Type B pancreatic cell (in vitro differentiated cells): Measurements from ENCODE around the gene ALPK1. TPM values are rescaled to one million over a fixed set of nuclear protein-coding genes. Genes with fewer than 3 reads are reported as not detected.

Source experiments
- DNase-seq: peaks from one replicate; pipeline ENCODE4 v3.0.0; 2021; ENCODE audit warnings: mixed read lengths; ENCODE audit not compliant: unreplicated experiment; ENCODE audit errors: extremely low spot score
- H3K27ac Mint-ChIP-seq: 2 replicates; pipeline ENCODE4 v1.8.0; 2021; ENCODE audit warnings: mild to moderate bottlenecking, mixed read lengths
- H3K27me3 Mint-ChIP-seq: 2 replicates; pipeline ENCODE4 v1.8.0; 2021; ENCODE audit warnings: mixed read lengths
- H3K36me3 Mint-ChIP-seq: 2 replicates; pipeline ENCODE4 v1.8.0; 2021; ENCODE audit warnings: mixed read lengths
- H3K4me1 Mint-ChIP-seq: one replicate; pipeline ENCODE4 v1.8.0; 2021; ENCODE audit warnings: mixed read lengths; ENCODE audit not compliant: unreplicated experiment
- H3K4me3 Mint-ChIP-seq: 2 replicates; pipeline ENCODE4 v1.8.0; 2021; ENCODE audit warnings: mild to moderate bottlenecking, mixed read lengths
- H3K9me3 Mint-ChIP-seq: 2 replicates; pipeline ENCODE4 v1.8.0; 2021; ENCODE audit warnings: mixed read lengths
- CTCF ChIP-seq: fragments of 200-600 bp; sonication (generic); conservative IDR thresholded peaks from 2 replicates; pipeline ENCODE4 v1.5.0; 2021; ENCODE audit warnings: antibody characterized with exemption, mild to moderate bottlenecking
- total RNA-seq: library from RNA; stranded (reverse); gene quantifications from 2 replicates; pipeline ENCODE4 v1.2.1, GENCODE V29; 2021; ENCODE audit warnings: low replicate concordance

ALPK1 gene
- total RNA-seq, 1 donor from 2014 or later: 6.7 TPM

- Mint-ChIP-seq H3K27me3 (no peaks in the 10 kb centered on the region), H3K4me3 (no peak overlapping the region), H3K27ac (no peak overlapping the region), H3K36me3 (no peaks in the 10 kb centered on the region), H3K9me3 (peaks cover 19% of the 10 kb centered on the region), H3K4me1 (no peaks in the 10 kb centered on the region)
- TF ChIP-seq CTCF: no peak
- no peak for DNase-seq
Observed at GRCh38 chr4:112361181-112361791, 64.1 kb downstream of the ALPK1 start.

GRCh38 chr4:112370466-112370865 lies 73.3 kb downstream of the ALPK1 start:
- Mint-ChIP-seq H3K27me3 (no peaks in the 10 kb centered on the region), H3K36me3 (no peaks in the 10 kb centered on the region), H3K27ac (no peak overlapping the region), H3K4me3 (no peak overlapping the region), H3K4me1 (peaks cover 8% of the 10 kb centered on the region), H3K9me3 (peaks cover 5% of the 10 kb centered on the region)
- TF ChIP-seq CTCF: no peak
- DNase-seq: no peak

GRCh38 chr4:112371361-112371760 lies 74.2 kb downstream of the ALPK1 start:
- peaks cover 8% of the 10 kb centered on the region for H3K4me1 Mint-ChIP-seq
- DNase-seq: no peak
- H3K36me3 Mint-ChIP-seq: no peaks in the 10 kb centered on the region
- H3K27ac Mint-ChIP-seq: no peak overlapping the region
- peaks cover 2% of the 10 kb centered on the region for H3K27me3 Mint-ChIP-seq
- H3K9me3 Mint-ChIP-seq: peaks cover 5% of the 10 kb centered on the region
- no peak overlapping the region for H3K4me3 Mint-ChIP-seq
- no peak for TF ChIP-seq CTCF

- Mint-ChIP-seq H3K27ac (no peak overlapping the region), H3K27me3 (peaks cover 34% of the 10 kb centered on the region), H3K9me3 (no peaks in the 10 kb centered on the region), H3K4me1 (peaks cover 21% of the 10 kb centered on the region), H3K36me3 (no peaks in the 10 kb centered on the region), H3K4me3 (no peak overlapping the region)
- TF ChIP-seq CTCF: no peak
- DNase-seq: no peak
Observed at GRCh38 chr4:112374850-112375249, 77.7 kb downstream of the ALPK1 start.

GRCh38 chr4:112377171-112377570 lies 80.0 kb downstream of the ALPK1 start:
- H3K27me3 Mint-ChIP-seq: peaks cover 51% of the 10 kb centered on the region
- H3K36me3 Mint-ChIP-seq: peaks cover 6% of the 10 kb centered on the region
- H3K4me3 Mint-ChIP-seq: no peak overlapping the region
- no peak for TF ChIP-seq CTCF
- H3K27ac Mint-ChIP-seq: no peak overlapping the region
- H3K9me3 Mint-ChIP-seq: no peaks in the 10 kb centered on the region
- no peak for DNase-seq
- peaks cover 18% of the 10 kb centered on the region for H3K4me1 Mint-ChIP-seq
